HK-2 (cell line): ENCODE data around the gene FAM180B.

ENCODE experiments used
- DNase-seq: peaks from one replicate; pipeline ENCODE4 v3.0.0-alpha.2; 2018; ENCODE audit not compliant: unreplicated experiment

The FAM180B gene

DNA sequence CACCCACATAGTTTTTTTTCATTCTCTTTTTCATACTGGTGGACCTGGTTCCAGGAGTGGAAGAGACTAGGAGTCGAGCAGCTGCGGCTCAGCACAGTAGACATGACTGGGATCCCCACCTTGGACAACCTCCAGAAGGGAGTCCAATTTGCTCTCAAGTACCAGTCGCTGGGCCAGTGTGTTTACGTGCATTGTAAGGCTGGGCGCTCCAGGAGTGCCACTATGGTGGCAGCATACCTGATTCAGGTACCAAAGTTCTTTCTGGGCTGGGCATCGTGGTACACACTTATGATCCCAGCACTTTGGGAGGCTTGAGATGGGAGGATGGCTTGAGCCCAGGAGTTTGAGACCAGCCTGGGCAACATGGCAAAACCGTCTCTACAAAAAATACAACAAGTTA is 16.8 kb upstream of the FAM180B start:
- DNase-seq: no peak

DNA sequence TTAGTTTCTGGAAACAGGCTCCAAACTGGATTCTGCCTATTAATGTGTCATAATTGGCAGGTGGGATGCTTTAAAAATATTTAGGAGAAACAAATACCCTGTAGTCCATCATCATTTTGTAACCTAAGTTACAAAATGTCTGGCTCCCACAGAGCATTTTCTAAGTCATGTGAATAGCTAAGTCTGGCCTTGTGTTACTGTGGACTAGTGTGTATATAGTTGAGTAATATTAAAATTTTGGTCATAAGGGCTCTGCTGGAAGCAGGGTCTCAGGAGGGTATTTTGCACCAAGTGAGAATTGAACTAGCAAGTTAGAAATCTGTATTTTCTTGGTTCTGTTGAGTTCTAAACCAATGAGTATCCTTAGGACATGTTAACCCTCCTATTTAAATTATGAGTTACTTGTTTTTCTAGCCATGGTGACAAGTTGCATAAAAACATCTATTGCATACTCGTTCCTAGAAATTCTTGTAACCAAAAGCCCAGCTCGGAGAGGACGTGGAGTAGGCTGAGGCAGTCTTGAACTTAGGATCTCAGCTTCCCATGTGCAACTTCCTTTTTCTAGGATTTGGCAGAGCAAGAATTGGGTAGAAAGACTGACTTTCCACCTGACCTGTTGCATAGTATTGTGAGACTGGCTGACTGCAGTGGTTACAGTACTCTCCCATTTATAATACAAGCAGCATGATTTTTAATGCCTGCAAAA is 15.7 kb upstream of the FAM180B start:
- DNase-seq: no peak

DNA sequence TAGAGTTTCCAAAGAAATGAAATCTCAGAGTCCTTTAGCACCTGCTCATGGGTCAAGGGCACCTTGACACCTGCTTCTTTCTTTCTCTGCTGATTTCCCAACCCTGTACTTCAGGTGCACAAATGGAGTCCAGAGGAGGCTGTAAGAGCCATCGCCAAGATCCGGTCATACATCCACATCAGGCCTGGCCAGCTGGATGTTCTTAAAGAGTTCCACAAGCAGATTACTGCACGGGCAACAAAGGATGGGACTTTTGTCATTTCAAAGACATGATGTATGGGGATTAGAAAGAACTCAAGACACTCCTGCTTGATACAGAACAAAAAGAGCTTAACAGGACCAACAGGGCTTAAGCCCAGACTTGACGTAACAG is 15.1 kb upstream of the FAM180B start:
- no peak for DNase-seq

DNA sequence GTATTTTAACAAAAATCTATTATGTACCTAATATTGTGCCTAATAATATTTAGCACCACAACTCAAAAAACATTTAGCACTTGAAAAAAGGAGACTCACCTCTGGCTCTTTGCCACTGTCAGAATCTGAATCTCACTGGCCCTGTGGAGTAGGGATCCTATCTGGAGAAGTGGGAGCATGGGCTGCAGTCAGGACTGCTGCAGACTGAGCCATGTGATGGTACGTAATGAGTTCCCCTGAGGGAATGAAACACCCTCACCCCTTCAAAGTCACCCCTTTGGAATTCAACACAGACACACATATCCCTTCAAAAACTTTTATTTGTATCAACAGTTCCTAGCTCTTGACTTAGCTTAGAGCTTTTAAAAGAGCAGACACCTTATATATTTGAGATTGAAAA is 14.6 kb upstream of the FAM180B start:
- no peak for DNase-seq

DNA sequence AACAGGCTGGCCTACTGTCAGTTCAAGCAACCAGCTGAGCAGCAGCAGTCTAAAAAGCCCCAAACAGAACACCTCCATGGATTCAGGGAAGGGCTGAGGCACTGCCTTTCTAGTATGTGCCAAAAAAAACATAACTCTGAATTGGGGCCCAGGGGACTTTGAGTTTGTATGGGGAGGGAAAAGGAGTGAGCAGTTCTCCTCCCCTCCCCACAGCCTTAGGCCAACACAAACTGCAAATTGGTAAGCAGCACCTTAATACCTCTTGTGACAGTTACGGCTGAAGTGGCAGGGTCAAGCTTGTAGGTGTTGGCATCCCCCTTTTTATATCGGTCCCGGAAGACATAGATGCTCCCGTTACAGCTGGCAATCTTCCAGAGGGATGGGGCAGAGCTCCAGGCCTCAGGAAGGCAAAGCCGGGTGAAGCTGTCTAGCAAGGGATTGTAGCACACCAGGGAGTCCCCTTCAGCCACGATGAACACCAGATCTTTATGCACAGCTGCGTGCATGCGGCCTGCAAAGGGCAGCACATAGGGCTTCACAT is 13.7 kb upstream of the FAM180B start:
- DNase-seq: no peak

DNA sequence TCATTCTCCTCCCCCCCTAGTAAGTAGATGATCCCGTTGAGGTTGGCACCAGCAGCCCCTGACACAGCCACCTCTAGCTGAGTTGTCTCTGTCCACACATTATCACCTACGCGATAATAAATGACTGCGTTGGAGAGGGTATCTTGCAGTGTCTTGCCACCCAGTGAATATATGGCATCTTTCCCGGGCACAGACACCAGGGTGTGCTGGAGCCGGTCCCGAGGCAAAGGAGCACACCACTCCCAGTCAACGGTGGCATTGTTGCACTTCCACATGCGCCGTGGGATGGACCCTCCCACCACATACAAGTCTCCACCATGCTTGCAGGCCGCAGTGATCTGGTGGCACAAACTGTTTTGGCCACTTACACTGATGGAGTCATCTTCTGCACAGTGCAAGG is 13.2 kb upstream of the FAM180B start:
- no peak for DNase-seq

DNA sequence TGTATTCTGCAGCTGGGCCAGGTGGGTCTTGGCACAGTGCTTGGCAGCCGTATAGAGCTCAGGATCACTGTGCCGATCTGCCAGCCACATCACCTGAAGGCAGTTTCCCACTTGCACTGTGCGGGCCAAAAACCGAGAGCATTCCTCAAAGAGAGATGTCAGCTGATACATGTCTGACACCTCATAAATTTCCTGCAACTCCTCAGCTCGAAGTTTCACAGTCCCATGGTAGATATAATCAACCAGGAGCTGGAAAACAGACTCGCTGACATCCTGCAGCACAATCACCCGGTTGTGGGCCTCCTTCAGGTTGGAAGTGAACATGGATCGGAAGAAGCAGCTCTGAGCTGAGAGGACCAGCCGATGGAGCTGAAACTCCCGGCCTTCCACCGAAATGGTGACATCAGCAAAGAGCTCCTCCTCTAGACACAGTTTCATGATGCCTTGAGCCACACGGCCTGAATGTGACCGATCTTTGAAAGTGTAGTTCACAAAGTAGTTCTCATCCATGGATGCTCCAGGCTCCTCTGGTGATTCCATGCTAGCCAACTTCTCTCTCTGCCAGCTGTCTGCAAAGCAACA is 8.9 kb upstream of the FAM180B start:
- DNase-seq: no peak

DNA sequence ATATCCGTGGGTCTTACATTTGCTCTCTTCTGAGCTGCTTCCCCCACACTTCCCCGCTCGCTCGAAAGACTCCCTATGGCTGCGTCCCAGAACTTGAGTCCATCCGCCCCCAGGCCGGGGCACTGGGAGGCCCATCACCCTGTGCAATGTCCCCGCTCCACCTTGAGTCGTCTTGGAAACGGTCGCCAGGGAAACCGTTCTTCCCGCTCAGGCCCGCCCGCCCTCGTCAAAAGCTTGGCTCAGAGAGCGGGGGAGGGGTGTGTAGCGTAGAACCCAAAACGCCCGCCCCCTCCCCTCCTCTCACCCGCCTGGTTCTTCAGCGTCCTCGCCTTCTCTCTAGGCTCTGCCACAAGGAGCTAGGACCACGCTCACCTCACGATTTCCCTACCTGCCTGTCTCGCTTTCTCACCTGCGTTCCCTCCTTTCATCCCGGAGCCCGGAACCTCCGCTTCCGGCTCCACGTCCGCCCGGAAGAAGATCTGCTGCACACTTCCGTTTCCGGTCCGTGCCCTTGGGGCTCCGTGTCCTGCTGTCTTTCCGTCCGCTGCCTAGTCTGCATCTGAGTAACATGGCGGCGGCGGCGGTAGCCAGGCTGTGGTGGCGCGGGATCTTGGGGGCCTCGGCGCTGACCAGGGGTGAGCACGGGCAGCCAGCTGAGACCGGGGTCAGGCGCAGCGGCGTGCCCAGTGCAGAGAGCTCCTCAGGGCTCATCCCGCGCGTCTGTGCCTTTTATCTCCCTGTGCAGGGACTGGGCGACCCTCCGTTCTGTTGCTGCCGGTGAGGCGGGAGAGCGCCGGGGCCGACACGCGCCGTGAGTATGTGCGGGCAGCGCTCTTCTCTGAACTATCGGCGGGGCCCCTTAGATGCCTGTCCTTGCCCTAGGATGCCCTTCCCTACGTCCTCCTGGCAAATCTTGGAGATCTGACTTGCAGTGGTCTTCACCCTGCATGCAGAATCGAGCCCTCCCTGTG is 7.7 kb upstream of the FAM180B start, which contains the start of the genes KBTBD4 and NDUFS3:
KBTBD4 (minus strand) TSS at position 447 of the 971 bp plus-strand sequence; CDS start at position 428, 19 bp downstream.
NDUFS3 (plus strand) TSS at position 551 of the 971 bp plus-strand sequence; CDS start at position 569, 18 bp downstream.
- peak; percentile 85 for DNase-seq

DNA sequence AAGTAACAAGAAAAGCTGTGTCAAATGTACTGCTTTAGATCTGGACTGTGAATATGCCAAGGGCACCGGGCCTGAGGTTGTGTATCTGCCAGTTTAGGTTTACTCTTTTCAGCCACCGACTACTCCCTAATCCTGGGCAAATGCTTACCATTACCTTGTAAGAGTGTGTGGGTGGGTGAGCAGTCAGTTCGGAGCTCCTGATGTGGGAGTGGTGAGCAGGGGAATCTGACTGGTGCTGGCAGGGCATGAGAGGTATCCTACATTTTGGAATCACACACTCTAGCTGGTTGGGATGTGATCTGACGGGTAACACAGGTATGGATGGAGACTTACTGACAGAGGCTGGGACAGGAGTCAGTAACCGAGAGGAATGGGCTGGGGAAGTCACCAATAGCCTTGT is 2.6 kb upstream of the FAM180B start:
- DNase-seq: no peak

DNA sequence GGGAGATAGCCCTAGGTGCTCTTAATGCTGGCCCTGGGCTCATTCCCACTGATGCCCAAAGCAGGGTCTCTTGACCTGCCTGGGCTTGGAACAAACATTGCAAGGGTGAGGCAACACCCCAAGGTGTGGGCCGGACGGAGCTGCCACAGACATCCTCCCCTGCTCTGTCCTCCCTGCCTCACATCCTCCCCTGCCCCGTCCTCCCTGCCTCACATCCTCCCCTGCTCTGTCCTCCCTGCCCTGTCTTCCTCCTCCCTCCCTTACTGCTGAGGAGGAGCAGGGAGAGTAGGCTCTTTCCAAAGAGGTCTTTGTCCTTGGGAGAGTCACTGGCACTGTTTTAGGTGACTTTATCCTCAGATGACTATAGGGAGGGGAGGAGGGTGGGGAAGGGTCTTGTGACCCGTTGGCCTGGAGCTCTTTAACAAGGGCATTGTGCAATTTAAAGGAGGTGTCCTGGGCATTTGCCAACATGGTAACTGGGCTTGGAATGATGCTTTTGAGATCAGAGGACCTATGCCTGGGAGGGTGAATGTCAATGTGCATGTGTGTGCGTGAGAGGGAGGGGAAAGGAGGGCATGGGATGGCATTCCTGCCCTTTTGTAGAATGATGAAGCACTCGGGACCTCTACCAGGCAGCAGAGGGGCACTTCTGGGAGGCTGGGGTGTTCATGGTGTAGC is 700 bp downstream of the FAM180B start:
- DNase-seq: no peak

DNA sequence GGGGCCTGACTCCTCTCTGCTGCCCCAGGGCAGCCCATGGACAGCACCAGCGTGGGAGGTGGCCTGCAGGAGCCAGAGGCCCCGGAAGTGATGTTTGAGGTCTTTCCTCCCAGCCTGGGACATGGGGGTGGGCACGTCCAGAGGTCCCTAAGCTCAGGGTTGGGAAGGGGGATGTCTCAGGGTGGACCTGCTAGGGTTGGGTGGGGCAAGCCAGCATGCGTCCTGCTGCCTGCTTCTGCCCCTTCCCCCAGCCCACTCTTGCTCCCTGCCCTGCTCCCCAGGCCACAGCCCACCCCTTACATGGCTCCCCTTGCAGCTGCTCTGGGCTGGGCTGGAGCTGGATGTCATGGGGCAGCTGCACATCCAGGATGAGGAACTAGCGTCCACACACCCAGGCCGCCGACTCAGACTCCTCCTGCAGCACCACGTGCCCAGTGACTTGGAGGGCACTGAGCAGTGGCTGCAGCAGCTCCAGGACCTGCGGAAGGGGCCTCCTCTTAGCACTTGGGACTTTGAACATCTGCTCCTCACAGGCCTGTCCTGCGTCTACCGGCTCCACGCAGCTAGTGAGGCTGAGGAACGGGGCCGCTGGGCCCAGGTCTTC is 1.3 kb downstream of the FAM180B start:
- no peak for DNase-seq

DNA sequence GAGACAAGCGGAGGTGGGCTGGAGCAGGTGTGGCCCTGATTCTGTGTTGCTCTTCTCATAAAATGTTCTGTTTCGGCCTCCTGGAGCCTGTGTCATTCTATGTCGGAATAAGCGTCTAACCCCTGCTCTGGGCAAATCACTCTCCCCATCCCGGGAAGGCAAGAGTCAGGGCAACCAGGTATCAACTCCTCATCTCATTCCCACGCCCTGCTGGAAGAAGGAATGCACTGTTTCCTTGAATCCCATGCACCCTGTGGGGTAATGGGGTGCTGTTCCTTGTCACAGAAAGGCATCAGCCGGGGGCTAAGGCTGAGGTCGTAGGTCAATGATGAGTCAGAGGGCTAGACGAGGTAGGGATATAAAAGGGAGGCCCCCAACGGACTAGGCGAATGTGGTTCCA is 2.6 kb downstream of the FAM180B start:
- no peak for DNase-seq

DNA sequence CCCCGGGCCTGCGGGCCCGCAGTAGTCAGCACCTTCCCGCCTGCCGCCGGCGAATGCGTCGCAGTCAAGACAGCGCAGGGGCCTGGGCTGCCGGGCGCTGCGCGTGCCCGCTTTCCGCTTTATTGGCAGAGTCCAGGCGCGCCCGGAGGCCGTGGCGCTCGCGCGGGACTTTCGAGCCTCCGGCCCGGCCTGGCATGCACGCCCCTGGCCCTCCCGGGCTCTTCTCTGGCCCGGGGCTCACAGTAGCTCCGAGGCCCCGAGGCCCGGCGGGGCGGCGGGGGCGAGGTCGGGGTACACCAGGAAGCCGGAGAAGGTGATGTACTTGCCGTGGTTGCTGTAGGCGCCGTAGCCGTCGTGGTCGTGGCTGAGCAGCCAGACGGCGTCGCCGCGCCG is 3.1 kb downstream of the FAM180B start:
- DNase-seq: no peak

DNA sequence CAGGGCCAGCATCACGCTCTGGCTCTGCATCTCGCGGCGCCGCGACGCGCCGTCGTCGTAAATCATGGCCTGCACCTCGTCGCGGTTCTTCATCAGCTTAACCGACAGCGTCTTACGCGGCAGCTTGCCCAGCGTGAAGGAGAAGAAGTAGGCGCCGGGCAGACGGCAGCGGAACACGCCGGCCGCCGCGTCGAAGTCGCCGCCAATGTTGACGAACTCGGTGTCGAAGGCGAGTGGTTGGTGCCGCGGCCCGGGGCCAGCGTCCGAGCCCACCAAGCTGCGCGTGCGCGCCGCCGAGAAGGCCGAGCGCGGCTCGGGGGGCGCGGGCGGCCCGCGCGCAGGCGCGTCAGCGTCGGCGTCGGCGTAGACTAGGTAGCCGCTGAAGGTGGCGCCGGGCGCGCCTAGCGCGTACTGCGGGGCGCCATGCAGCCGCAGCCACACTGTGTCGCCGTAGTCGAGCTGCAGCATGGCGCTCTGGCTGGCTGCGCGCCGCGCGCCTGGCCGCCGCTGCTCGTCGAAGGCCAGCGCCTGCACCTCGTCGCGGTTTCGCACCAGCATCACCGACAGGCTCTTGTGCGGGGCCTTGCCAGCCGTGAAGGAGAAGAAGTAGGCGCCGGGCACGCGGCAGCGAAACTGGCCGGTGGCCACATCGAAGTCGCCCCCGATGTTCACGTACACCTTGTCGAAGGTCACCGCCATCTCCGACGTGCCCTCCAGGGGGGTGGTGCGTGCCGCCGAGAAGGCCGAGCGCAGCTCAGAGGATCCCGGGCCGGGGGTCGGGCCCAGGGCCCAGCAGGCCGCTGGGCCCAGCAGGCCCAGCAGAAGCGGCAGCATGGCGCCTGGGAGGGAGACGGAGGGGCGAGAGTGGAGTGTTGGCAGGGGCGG is 3.7 kb downstream of the FAM180B start:
- DNase-seq: no peak

DNA sequence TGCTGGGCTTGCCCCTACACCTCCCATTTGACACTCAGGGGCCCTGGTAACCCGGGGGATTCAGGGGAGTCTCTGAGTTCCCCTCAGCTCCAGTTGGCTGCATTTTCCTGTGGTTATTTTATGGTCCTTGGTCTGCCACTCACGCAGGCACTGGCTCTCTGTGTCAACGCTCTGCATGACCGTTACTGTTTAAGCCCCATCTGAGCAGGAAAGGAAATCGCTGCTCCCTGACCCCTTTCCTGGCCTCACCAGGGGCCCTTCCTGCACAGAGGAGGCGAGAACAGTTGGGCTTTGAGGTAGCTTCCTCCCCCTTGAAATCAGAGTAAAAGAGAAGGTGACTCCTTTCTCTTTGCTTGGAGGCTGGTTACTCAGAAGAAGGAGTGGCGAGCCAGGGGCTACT is 5.3 kb downstream of the FAM180B start:
- no peak for DNase-seq

DNA sequence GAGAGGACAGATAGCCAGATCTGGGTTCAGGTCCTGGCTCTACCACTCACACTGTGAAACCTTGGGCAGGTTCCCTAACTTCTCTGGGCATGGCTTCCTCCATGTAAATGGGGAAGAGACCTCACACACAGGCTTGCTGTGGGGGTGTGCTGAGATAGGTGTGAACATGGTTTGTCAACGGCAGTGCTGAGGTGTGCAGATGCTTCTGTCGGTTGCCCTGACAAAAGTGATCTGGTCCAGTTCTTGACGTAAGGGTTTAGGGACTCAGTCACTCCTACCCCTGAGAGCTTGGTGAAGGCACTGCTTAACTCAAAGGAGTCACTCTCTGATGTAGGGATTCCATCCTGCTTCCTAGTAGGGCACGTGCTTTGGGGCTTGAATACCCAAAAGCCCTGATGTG is 5.8 kb downstream of the FAM180B start:
- no peak for DNase-seq

DNA sequence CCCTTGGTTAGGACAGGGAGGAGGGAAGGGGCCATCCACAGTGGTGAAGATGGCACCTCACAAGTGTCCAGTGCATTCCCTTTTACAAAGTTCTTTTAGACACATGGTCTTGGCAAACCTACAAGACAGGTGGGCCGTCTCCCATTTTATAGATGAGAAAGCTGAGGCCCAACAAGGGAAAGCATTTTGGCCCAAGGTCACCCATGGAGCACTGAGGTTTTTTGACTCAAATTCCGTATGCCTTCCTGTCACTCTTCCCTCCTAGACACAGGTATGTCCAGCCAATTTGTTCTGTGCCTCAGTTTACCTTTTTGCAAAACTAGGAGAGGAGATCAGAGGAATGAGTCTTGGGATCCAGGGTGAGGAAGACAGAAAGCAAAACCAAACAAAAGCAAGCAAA is 6.5 kb downstream of the FAM180B start:
- DNase-seq: no peak

DNA sequence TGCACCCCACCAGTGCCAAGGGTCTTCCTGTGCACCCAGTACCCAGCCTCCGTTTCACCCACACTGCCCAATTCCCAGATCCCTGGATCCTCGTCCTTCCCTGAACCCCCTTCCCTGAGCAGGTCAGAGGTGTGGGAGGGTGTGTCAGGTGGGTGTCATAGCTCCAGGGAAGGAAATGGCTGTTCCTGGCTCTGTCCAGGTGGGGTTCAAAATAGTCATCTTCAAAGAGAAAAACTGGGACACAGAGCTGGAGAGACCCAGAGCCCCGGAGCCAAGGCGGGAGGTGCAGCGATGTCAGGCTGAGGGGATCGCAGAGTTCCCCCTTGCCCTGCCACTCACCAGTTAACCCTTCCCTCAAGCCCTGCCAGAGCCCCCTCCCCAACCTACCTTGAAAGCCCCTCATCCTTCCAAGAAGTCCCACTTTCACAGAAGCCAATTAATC is 7.0 kb downstream of the FAM180B start:
- DNase-seq: no peak

DNA sequence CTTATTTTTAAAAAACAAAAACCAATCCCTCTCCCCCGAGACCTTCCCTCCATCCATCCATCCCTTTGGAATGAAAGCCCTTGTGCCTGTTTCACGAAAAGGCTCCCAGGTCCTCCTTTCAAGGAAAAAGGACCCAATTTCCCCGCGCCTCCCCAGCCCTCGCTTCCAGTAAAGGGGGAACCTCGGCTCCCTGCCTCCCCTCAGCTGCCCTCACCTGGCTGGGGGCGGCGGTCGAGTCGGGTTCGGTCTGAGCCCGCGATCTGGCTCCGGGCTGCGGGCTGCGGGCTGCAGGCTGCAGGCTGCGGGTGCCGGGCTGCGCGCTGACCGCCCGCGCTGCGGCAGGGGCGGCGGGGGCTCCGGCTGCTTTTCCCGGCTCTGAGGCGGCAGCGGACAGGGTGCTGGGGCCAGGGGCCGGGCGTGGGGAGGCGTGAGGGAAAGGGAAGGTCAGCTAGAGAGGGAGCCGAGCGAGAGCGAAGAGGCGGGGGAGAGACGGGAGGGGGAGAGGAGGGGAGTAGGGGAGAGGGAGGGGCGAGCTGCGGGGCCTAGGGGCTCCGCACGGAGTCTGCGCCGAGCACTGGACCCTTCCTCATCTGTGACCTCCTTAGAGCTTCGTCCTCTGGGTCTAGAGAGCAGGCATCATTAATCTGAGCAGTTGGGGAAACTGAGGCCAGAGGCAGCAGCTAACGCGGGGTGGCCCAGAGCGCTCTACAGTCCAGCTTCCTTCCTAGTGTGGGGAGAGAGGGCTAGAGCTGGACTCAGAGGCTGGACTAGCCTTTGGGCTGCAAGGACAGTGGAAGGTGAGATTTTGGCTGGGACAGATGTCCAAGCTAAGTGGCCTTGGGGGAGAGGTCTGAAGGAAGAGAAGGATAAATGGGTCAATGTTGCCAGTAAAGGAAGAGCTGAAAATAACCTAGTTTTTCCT is 7.7 kb downstream of the FAM180B start, which contains the start of gene C1QTNF4:
C1QTNF4 (minus strand) TSS at position 478 of the 922 bp plus-strand sequence. CDS start 3,601 bp downstream, outside the sequence.
- DNase-seq: no peak
